HL-60 (cell line): ENCODE data around the gene KANK4.

Experiments used
- DNase-seq, 2 experiments: peaks; one replicate each; pipeline ENCODE4 v3.0.0-alpha.2; 2010 to 2020; ENCODE audit warnings: low read depth in 1 of 2, low spot score in 1 of 2
- H3K27ac ChIP-seq: fragments of 250-450 bp; sonication (Bioruptor Pico); replicated peaks from 2 replicates; pipeline ENCODE4 v1.5.1; 2020; ENCODE audit warnings: mild to moderate bottlenecking, moderate library complexity
- H3K27me3 ChIP-seq: fragments of 250-450 bp; sonication (Bioruptor Pico); 2 replicates; pipeline ENCODE4 v1.5.1; 2021; ENCODE audit warnings: mild to moderate bottlenecking, moderate library complexity; ENCODE audit not compliant: insufficient read depth, poor library complexity, severe bottlenecking
- H3K4me3 ChIP-seq: replicated peaks from 2 replicates; pipeline ENCODE4 v1.5.1; 2011; ENCODE audit warnings: mild to moderate bottlenecking, control low read depth, low read length; ENCODE audit not compliant: insufficient read depth
- CTCF ChIP-seq: IDR thresholded peaks from one replicate; pipeline ENCODE4 v1.5.1; 2011; ENCODE audit warnings: low read length, control low read depth, inconsistent platforms; ENCODE audit not compliant: insufficient read depth
- GABPA ChIP-seq: IDR thresholded peaks from 2 replicates; pipeline ENCODE4 v1.6.1; 2012; ENCODE audit warnings: low read depth
- POLR2AphosphoS5 ChIP-seq: IDR thresholded peaks from 2 replicates; pipeline ENCODE4 v1.6.1; 2012; ENCODE audit warnings: low read depth
- REST ChIP-seq: IDR thresholded peaks from 2 replicates; pipeline ENCODE4 v1.6.1; 2012; ENCODE audit warnings: low read depth; ENCODE audit not compliant: insufficient replicate concordance
- SPI1 ChIP-seq: IDR thresholded peaks from 2 replicates; pipeline ENCODE4 v1.6.1; 2012; ENCODE audit warnings: low read depth, mild to moderate bottlenecking, borderline replicate concordance

The KANK4 gene

GRCh38 chr1:62352387-62352786, 33.2 kb upstream of the KANK4 start:
- Histone ChIP-seq H3K27me3 (no peaks in the 10 kb centered on the region), H3K4me3 (no peak overlapping the region), H3K27ac (no peak overlapping the region)
- no peak for TF ChIP-seq GABPA
- no peak for TF ChIP-seq POLR2AphosphoS5
- no peak for TF ChIP-seq REST
- no peak for TF ChIP-seq CTCF
- no peak for TF ChIP-seq SPI1
- no peak for DNase-seq

- H3K4me3 ChIP-seq, result no peak overlapping the region
- TF ChIP-seq POLR2AphosphoS5 (no peak), CTCF (no peak), REST (no peak), SPI1 (no peak), GABPA (no peak)
- H3K27ac ChIP-seq, result no peak overlapping the region
- H3K27me3 ChIP-seq, result no peaks in the 10 kb centered on the region
- DNase-seq, result no peak
Measured at GRCh38 chr1:62349470-62350233, 30.4 kb upstream of the KANK4 start.

GRCh38 chr1:62346886-62347285, 27.7 kb upstream of the KANK4 start:
- Histone ChIP-seq H3K27ac (no peak overlapping the region), H3K27me3 (no peaks in the 10 kb centered on the region), H3K4me3 (no peak overlapping the region)
- no peak for DNase-seq
- TF ChIP-seq REST, result no peak
- TF ChIP-seq GABPA, result no peak
- TF ChIP-seq SPI1, result no peak
- TF ChIP-seq CTCF, result no peak
- TF ChIP-seq POLR2AphosphoS5, result no peak
